H9 (cell line): ENCODE results near the gene CDH23. TPM values are rescaled to one million over a fixed set of nuclear protein-coding genes. Genes with fewer than 3 reads are reported as not detected.

Experiments
- DNase-seq: peaks from one replicate; pipeline ENCODE4 v3.0.0-alpha.2; 2017
- H2AFZ ChIP-seq: one replicate; pipeline ENCODE4 v1.6.1; 2013; ENCODE audit warnings: mild to moderate bottlenecking, low read length, control low read depth, moderate library complexity
- H2AK5ac ChIP-seq: 2 replicates; pipeline ENCODE4 v1.6.1; 2013; ENCODE audit warnings: low read length, control low read depth, mixed read lengths; ENCODE audit not compliant: insufficient read length
- H2BK120ac ChIP-seq: one replicate; pipeline ENCODE4 v1.6.1; 2013; ENCODE audit warnings: low read depth, mild to moderate bottlenecking, low read length, control low read depth, inconsistent platforms; ENCODE audit not compliant: poor library complexity, severe bottlenecking
- H2BK12ac ChIP-seq: 2 replicates; pipeline ENCODE4 v1.6.1; 2013; ENCODE audit warnings: low read length, control low read depth, mixed read lengths, low read depth; ENCODE audit not compliant: insufficient read length
- H2BK15ac ChIP-seq: 2 replicates; pipeline ENCODE4 v1.6.1; 2013; ENCODE audit warnings: low read depth, low read length, control low read depth
- H2BK20ac ChIP-seq: one replicate; pipeline ENCODE4 v1.6.1; 2013; ENCODE audit warnings: low read depth, mild to moderate bottlenecking, low read length, control low read depth, inconsistent platforms; ENCODE audit not compliant: poor library complexity, severe bottlenecking
- H2BK5ac ChIP-seq: 2 replicates; pipeline ENCODE4 v1.6.1; 2013; ENCODE audit warnings: low read length, control low read depth, mixed read lengths; ENCODE audit not compliant: insufficient read length
- H3K14ac ChIP-seq: 2 replicates; pipeline ENCODE4 v1.6.1; 2013; ENCODE audit warnings: low read length, control low read depth; ENCODE audit not compliant: insufficient read depth
- H3K18ac ChIP-seq: 2 replicates; pipeline ENCODE4 v1.6.1; 2013; ENCODE audit warnings: low read depth, mild to moderate bottlenecking, mixed read lengths, low read length, control low read depth; ENCODE audit not compliant: insufficient read length
- H3K23ac ChIP-seq: 2 replicates; pipeline ENCODE4 v1.6.1; 2013; ENCODE audit warnings: low read length, control low read depth, mixed read lengths, low read depth; ENCODE audit not compliant: insufficient read length
- H3K23me2 ChIP-seq: 2 replicates; pipeline ENCODE4 v1.6.1; 2013; ENCODE audit warnings: low read depth, mild to moderate bottlenecking, mixed read lengths, low read length, control low read depth; ENCODE audit not compliant: insufficient read length, poor library complexity, severe bottlenecking
- H3K27ac ChIP-seq: 2 replicates; pipeline ENCODE4 v1.5.1; 2013; ENCODE audit warnings: low read length, control low read depth, mixed read lengths, low read depth; ENCODE audit not compliant: insufficient read length
- H3K27me3 ChIP-seq: 2 replicates; pipeline ENCODE4 v1.6.1; 2013; ENCODE audit warnings: low read length, control low read depth, inconsistent platforms; ENCODE audit not compliant: insufficient read depth
- H3K4ac ChIP-seq: 2 replicates; pipeline ENCODE4 v1.6.1; 2013; ENCODE audit warnings: low read depth, mild to moderate bottlenecking, control low read depth, inconsistent platforms, low read length, moderate library complexity
- H3K4me1 ChIP-seq: 2 replicates; pipeline ENCODE4 v1.6.1; 2013; ENCODE audit warnings: low read length, control low read depth, inconsistent platforms; ENCODE audit not compliant: insufficient read depth
- H3K4me2 ChIP-seq: 2 replicates; pipeline ENCODE4 v1.6.1; 2013; ENCODE audit warnings: low read length, control low read depth, mixed read lengths; ENCODE audit not compliant: insufficient read length, insufficient read depth
- H3K56ac ChIP-seq: 2 replicates; pipeline ENCODE4 v1.6.1; 2013; ENCODE audit warnings: low read depth, mild to moderate bottlenecking, mixed read lengths, low read length, control low read depth; ENCODE audit not compliant: insufficient read length
- H3K79me1 ChIP-seq: 2 replicates; pipeline ENCODE4 v1.6.1; 2013; ENCODE audit warnings: low read depth, mild to moderate bottlenecking, moderate library complexity, low read length, control low read depth, inconsistent platforms; ENCODE audit not compliant: insufficient read depth, poor library complexity, severe bottlenecking
- H3K79me2 ChIP-seq: 2 replicates; pipeline ENCODE4 v1.6.1; 2013; ENCODE audit warnings: low read length, control low read depth, inconsistent platforms; ENCODE audit not compliant: insufficient read depth
- H3K9ac ChIP-seq: 2 replicates; pipeline ENCODE4 v1.6.1; 2013; ENCODE audit warnings: low read length, control low read depth, mixed read lengths; ENCODE audit not compliant: insufficient read length; ENCODE audit errors: extremely low read depth
- H3K9me3 ChIP-seq: one replicate; pipeline ENCODE4 v1.6.1; 2013; ENCODE audit warnings: low read depth, low read length, inconsistent platforms; ENCODE audit not compliant: control insufficient read depth
- H3T11ph ChIP-seq: one replicate; pipeline ENCODE4 v1.6.1; 2013; ENCODE audit warnings: mild to moderate bottlenecking, low read length, control low read depth, inconsistent platforms
- H4K20me1 ChIP-seq: one replicate; pipeline ENCODE4 v1.6.1; 2013; ENCODE audit not compliant: control insufficient read depth, insufficient read length, insufficient read depth
- H4K5ac ChIP-seq: 2 replicates; pipeline ENCODE4 v1.6.1; 2013; ENCODE audit warnings: low read depth, mild to moderate bottlenecking, mixed read lengths, low read length, control low read depth; ENCODE audit not compliant: insufficient read length
- H4K8ac ChIP-seq: replicated peaks from 2 replicates; pipeline ENCODE4 v1.6.1; 2013; ENCODE audit warnings: low read length, control low read depth, mixed read lengths, low read depth; ENCODE audit not compliant: insufficient read length
- H4K91ac ChIP-seq: 2 replicates; pipeline ENCODE4 v1.6.1; 2013; ENCODE audit warnings: low read depth, mild to moderate bottlenecking, moderate library complexity, mixed read lengths, low read length, control low read depth; ENCODE audit not compliant: insufficient read length
- H3K27ac Mint-ChIP-seq, 3 experiments: 2 replicates in 2 of 3; 3 replicates in 1 of 3; pipeline ENCODE4 v1.8.0; 2020 to 2021; ENCODE audit warnings: mixed read lengths in 3 of 3, mild to moderate bottlenecking in 1 of 3, moderate library complexity in 1 of 3
- H3K27me3 Mint-ChIP-seq: 2 replicates; pipeline ENCODE4 v1.8.0; 2021; ENCODE audit warnings: low read depth, mild to moderate bottlenecking, moderate library complexity, mixed read lengths
- H3K36me3 Mint-ChIP-seq, 3 experiments: 2 replicates in 2 of 3; 3 replicates in 1 of 3; pipeline ENCODE4 v1.8.0; 2020 to 2021; ENCODE audit warnings: low read depth in 3 of 3, mixed read lengths in 3 of 3; ENCODE audit not compliant: insufficient read depth in 1 of 3
- H3K4me1 Mint-ChIP-seq, 2 experiments: 2 replicates each; pipeline ENCODE4 v1.8.0; 2020; ENCODE audit warnings: mixed read lengths in 2 of 2
- H3K4me3 Mint-ChIP-seq, 2 experiments: 2 replicates in 1 of 2; 3 replicates in 1 of 2; pipeline ENCODE4 v1.8.0; 2020 to 2021; ENCODE audit warnings: mild to moderate bottlenecking in 2 of 2, mixed read lengths in 2 of 2, moderate library complexity in 1 of 2
- H3K9me3 Mint-ChIP-seq, 2 experiments: 2 replicates in 1 of 2; 3 replicates in 1 of 2; pipeline ENCODE4 v1.8.0; 2020; ENCODE audit warnings: mild to moderate bottlenecking in 2 of 2, mixed read lengths in 2 of 2, moderate library complexity in 1 of 2
- CTCF ChIP-seq: fragments of 200-600 bp; sonication (generic); conservative IDR thresholded peaks from 3 replicates; pipeline ENCODE4 v1.8.0; 2021; ENCODE audit warnings: antibody characterized with exemption, mild to moderate bottlenecking
- WGBS: extraction: QIAGEN DNeasy Blood & Tissue Kit; methylation state at CpG from one replicate; pipeline ENCODE4 v1.1.7; 2013; ENCODE audit warnings: missing lambda C conversion rate, low lambda C conversion rate, mixed read lengths; ENCODE audit not compliant: insufficient read length; ENCODE audit errors: extremely low coverage; 5-methylcytosine and 5-hydroxymethylcytosine counted together
- total RNA-seq: library from RNA; stranded (reverse); gene quantifications from 2 replicates; pipeline ENCODE4 v1.2.1, GENCODE V29; 2021

Gene CDH23
- total RNA-seq, 1 experiment from 2014 or later: 2.1 TPM

- no peaks in the 10 kb centered on the region for H3K27me3 ChIP-seq
- Mint-ChIP-seq H3K4me1 (peaks cover 10 to 15% of the 10 kb centered on the region in 2 experiments), H3K36me3 (peaks cover 4 to 5% (median 4%) of the 10 kb centered on the region in 3 experiments), H3K27ac (no peak overlapping the region), H3K4me3 (no peak overlapping the region), H3K27me3 (peaks cover 4% of the 10 kb centered on the region), H3K9me3 (peaks cover 7 to 11% of the 10 kb centered on the region in 2 experiments)
- no peak overlapping the region for H2BK20ac ChIP-seq
- H3K79me2 ChIP-seq: no peaks in the 10 kb centered on the region
- H3K14ac ChIP-seq: no peak overlapping the region
- H3K4me1 ChIP-seq: no peaks in the 10 kb centered on the region
- H3K9ac ChIP-seq: no peak overlapping the region
- H4K5ac ChIP-seq: no peak overlapping the region
- H4K8ac ChIP-seq: no peak overlapping the region
- no peak overlapping the region for H3K4ac ChIP-seq
- H3K27ac ChIP-seq: no peak overlapping the region
- H2BK12ac ChIP-seq: no peak overlapping the region
- H3K79me1 ChIP-seq: no peaks in the 10 kb centered on the region
- DNase-seq: no peak
- H2AFZ ChIP-seq: no peak overlapping the region
- H3K4me2 ChIP-seq: no peak overlapping the region
- no peak overlapping the region for H4K91ac ChIP-seq
- H2BK5ac ChIP-seq: no peak overlapping the region
- no peaks in the 10 kb centered on the region for H3K9me3 ChIP-seq
- no peaks in the 10 kb centered on the region for H4K20me1 ChIP-seq
- WGBS: no CpG with 5 or more reads among the region's 2 CpGs
- H3T11ph ChIP-seq: no peak overlapping the region
- H2BK120ac ChIP-seq: no peak overlapping the region
- H3K56ac ChIP-seq: no peak overlapping the region
- H3K23me2 ChIP-seq: no peaks in the 10 kb centered on the region
- no peak overlapping the region for H3K18ac ChIP-seq
- no peak for TF ChIP-seq CTCF
- no peak overlapping the region for H3K23ac ChIP-seq
- no peak overlapping the region for H2AK5ac ChIP-seq
- H2BK15ac ChIP-seq: no peak overlapping the region
Measured at GRCh38 chr10:71691405-71691804, 294.7 kb downstream of the CDH23 start.
